Measurements from ENCODE around the gene LRRFIP1.

DNA sequence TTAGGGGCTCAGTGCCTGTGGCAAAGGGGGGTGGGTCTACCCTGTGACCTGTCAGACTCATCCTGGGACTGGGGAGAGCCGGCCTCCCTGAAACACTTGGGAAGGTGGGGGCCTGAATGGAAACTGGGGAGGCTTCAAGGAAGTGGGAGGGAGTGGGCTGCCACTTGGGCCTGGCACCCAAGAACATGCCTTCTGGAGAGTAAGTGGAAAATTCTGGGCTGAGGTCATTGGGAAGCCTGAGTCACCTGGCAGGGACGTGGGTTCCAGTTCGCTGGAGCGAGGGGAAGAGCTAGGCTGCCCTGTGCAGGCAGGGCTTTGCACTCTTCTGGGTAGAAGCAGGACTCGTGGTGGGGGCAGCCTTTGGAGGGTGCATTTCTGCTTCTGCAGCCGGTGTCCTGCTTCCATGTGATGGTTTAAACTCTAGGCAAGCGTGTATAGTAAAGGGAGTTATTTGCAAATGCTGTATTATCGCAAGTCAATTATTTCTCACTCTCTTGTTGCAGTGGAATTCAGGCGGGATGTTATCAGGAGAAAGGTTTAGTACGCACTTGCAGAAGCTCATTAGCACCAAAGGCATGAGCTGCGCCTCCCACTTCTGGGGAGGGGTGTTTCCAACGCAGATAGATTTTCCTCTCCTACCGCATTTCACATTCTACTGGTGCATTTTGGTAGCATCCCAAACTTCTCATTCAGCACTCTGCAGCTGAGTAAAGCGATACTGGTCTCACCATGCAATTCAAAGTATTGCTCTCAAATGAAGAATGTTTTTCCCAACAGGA, 3.8 kb downstream of the LRRFIP1 start:
- TF ChIP-seq POLR2A (IDR thresholded peaks at IDR 0.05) (no peak), EP300 (IDR thresholded peaks at IDR 0.05) (no peak)
- TF ChIP-seq, protein P1, sequence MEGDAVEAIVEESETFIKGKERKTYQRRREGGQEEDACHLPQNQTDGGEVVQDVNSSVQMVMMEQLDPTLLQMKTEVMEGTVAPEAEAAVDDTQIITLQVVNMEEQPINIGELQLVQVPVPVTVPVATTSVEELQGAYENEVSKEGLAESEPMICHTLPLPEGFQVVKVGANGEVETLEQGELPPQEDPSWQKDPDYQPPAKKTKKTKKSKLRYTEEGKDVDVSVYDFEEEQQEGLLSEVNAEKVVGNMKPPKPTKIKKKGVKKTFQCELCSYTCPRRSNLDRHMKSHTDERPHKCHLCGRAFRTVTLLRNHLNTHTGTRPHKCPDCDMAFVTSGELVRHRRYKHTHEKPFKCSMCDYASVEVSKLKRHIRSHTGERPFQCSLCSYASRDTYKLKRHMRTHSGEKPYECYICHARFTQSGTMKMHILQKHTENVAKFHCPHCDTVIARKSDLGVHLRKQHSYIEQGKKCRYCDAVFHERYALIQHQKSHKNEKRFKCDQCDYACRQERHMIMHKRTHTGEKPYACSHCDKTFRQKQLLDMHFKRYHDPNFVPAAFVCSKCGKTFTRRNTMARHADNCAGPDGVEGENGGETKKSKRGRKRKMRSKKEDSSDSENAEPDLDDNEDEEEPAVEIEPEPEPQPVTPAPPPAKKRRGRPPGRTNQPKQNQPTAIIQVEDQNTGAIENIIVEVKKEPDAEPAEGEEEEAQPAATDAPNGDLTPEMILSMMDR (IDR thresholded peaks at IDR 0.05) = no peak

Measured in ovary (tissue), 3 donors.